ENCODE measurements around the gene TNMD. TPM values are rescaled to one million over a fixed set of nuclear protein-coding genes. Genes with fewer than 3 reads are reported as not detected.

TNMD gene
- total and polyA plus RNA-seq, 2 of the 4 experiments (the other 2 are of a cell fraction), result not detected

GRCh38 chrX:100647095-100647494 is 62.4 kb downstream of the TNMD start:
- H3K36me3 ChIP-seq (ENCODE audit: control insufficient read depth, insufficient read depth, low read length), result no peaks in the 10 kb centered on the region
- H2AK5ac ChIP-seq (ENCODE audit: low read depth, low read length), result no peak overlapping the region
- no peak overlapping the region for H3K56ac ChIP-seq (ENCODE audit: extremely low read depth, insufficient read depth, low read length)
- H4K5ac ChIP-seq (ENCODE audit: low read depth, low read length), result no peak overlapping the region
- no peak overlapping the region for H3K23ac ChIP-seq (ENCODE audit: low read depth, low read length)
- H3K14ac ChIP-seq (replicated peaks; ENCODE audit: low read depth, low read length), result 0 out of 2 replicates have a peak overlapping the region, but pooled peaks have one; percentile 21
- 0 out of 4 replicates have a peak overlapping the region, but pooled peaks of 1 of the 2 experiments have one; percentile 26 for H4K8ac ChIP-seq (ENCODE audit: low read depth in 2 of 2, low read length in 2 of 2)
- no peak overlapping the region for H3K4me3 ChIP-seq (ENCODE audit: insufficient read depth, low read depth, low read length)
- H3K18ac ChIP-seq (ENCODE audit: low read depth, low read length), result peak overlapping the region; percentile 30; the same call in 1 of the 2 replicates
- peaks cover 8% of the 10 kb centered on the region for H3K9me1 ChIP-seq (ENCODE audit: insufficient read depth, low read length)
- peak overlapping the region; percentile 27 for H3K4me2 ChIP-seq (ENCODE audit: low read depth, low read length)
- TF ChIP-seq BHLHE40 (IDR thresholded peaks at IDR 0.05; ENCODE audit: low read depth, low read length) (no peak), USF2 (IDR thresholded peaks at IDR 0.05; ENCODE audit: low read depth, low read length) (no peak), ELK1 (IDR thresholded peaks at IDR 0.05; ENCODE audit: borderline replicate concordance, low read depth, low read length) (no peak), CEBPB (IDR thresholded peaks at IDR 0.05; ENCODE audit: low read depth, low read length) (no peak), RCOR1 (IDR thresholded peaks at IDR 0.05; ENCODE audit: insufficient replicate concordance, low read length) (no peak), MAZ (IDR thresholded peaks at IDR 0.05; ENCODE audit: borderline replicate concordance, low read depth, low read length) (no peak), NFE2L2 (IDR thresholded peaks at IDR 0.05; ENCODE audit: low read depth, low read length) (no peak), MAFK (IDR thresholded peaks at IDR 0.05; ENCODE audit: low read depth, low read length) (no peak), CTCF (conservative IDR thresholded peaks at IDR 0.05; ENCODE audit: low read depth, low read length) (no peak), RAD21 (IDR thresholded peaks at IDR 0.05; ENCODE audit: low read length) (no peak), POLR2A (IDR thresholded peaks at IDR 0.05; ENCODE audit: low read depth, low read length) (no peak), MXI1 (IDR thresholded peaks at IDR 0.05; ENCODE audit: borderline replicate concordance, low read depth, low read length) (no peak), RFX5 (IDR thresholded peaks at IDR 0.05; ENCODE audit: low read depth, low read length) (no peak), FOS (IDR thresholded peaks at IDR 0.05; ENCODE audit: low read depth, low read length) (no peak), SMC3 (IDR thresholded peaks at IDR 0.05; ENCODE audit: low read depth, low read length) (no peak), CHD1 (IDR thresholded peaks at IDR 0.05; ENCODE audit: low read depth, low read length) (no peak)
- intact Hi-C loops (cut with micrococcal nuclease), result no loop called here
- H4K20me1 ChIP-seq (ENCODE audit: insufficient read depth, low read length), result no peaks in the 10 kb centered on the region
- no peak overlapping the region for H4K91ac ChIP-seq (ENCODE audit: insufficient read depth, low read depth, low read length)
- dilution Hi-C loops (cut with HindIII; ENCODE audit: low sequenced_read_pairs, unreplicated experiment), result no loop called here
- no peak overlapping the region for H3K9ac ChIP-seq (ENCODE audit: low read depth, low read length)
- CTCF ChIA-PET, result interaction anchor here (2.0 kb wide), 1 partner anchor 10 kb away, joined by 6 read pairs; the partner anchor contains the start of gene TSPAN6
- H2BK20ac ChIP-seq (ENCODE audit: low read depth, low read length), result no peak overlapping the region; the same call in 1 of the 2 replicates
- H2AK9ac ChIP-seq (replicated peaks; ENCODE audit: low read depth, low read length, poor library complexity), result peak overlapping the region; percentile 33
- H3K79me1 ChIP-seq (ENCODE audit: low read depth in 1 of 2, low read length in 2 of 2), result peaks cover 0 to 11% of the 10 kb centered on the region in 2 experiments; a peak in 2 of 4 replicates
- H3K27me3 ChIP-seq (ENCODE audit: control insufficient read depth, insufficient read depth, low read length), result no peaks in the 10 kb centered on the region
- in situ Hi-C loops (cut with MboI; ENCODE audit: low sequenced_read_pairs), result no loop called here
- H2AFZ ChIP-seq (replicated peaks; ENCODE audit: low read length, poor library complexity), result no peak overlapping the region
- H2BK15ac ChIP-seq (ENCODE audit: low read depth, low read length), result no peak overlapping the region
- H3K27ac ChIP-seq (ENCODE audit: insufficient read depth, low read length), result peak overlapping the region; percentile 96; the same call in 1 of the 2 replicates
- no TSS peak for BruUV-seq (replicated peaks)
- DNase-seq (no peak), ATAC-seq (ENCODE audit: low read depth) (no peak)
- peaks cover 24% of the 10 kb centered on the region for H3K4me1 ChIP-seq (ENCODE audit: control insufficient read depth, insufficient read depth, low read length)
- H2BK5ac ChIP-seq (ENCODE audit: low read depth, low read length, poor library complexity, severe bottlenecking), result peak overlapping the region; percentile 93
- no CpG with 5 or more reads among the region's 1 CpG for WGBS, 2 experiments (ENCODE audit: extremely low coverage in 2 of 2, insufficient read length in 1 of 2)
- no peak overlapping the region for H2BK120ac ChIP-seq (ENCODE audit: low read depth, low read length)
- POLR2A ChIA-PET (ENCODE audit: unreplicated experiment), result interaction anchor here (0.6 kb wide), 1 partner anchor 32 kb away, joined by 3 read pairs; no protein-coding TSS in a partner anchor
- no peak overlapping the region; the same call in 1 of the 2 replicates for H3K4ac ChIP-seq (ENCODE audit: low read depth, low read length)
- no peaks in the 10 kb centered on the region for H3K9me3 ChIP-seq (ENCODE audit: control insufficient read depth, insufficient read depth, low read length)

Measured in IMR-90 (cell line).